Activated CD4-positive, CD25-positive, alpha-beta regulatory T cell (primary cell): Measurements from ENCODE around the gene CCDC24.

ENCODE experiments used
- DNase-seq, 4 experiments: peaks; one replicate each; lab custom pipeline; 2025; lab: John Stamatoyannopoulos, UW

The CCDC24 gene

DNA sequence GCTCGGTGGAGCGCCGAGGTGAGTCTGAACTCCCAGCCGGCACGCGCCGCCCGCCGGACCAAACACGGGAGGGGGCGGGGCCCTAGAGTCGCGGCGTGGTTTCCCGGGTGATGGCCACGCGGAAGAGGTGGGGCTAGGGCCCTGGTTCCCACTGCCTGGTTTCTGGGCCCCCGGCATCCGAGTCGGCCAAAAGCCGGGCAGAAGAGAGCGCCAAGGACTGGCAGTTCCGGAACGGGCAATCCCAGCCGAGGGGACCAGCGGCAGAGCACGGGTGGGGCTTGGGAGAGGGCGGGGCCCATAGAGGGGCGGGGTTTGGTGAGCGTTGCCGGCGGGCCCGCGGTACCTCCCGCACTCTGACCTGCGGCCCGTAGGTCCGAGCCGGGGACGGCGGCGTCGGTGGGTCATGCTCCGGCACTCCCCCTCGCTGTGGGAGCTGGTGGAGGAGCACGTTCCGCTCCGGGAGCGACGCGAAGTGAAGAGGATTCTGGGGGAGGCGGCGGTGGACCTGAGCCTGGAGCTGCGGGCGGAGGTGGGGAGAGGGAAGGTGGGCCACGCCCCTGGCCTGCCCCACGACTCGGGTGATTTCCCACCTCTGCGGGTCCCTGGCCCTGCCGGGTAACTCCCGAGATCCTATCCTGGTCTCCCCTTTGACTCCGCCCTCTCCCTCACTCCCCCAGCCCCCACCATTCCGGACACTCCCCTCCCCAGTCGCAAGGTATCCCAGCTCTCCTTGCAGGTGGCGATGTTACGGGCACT lies at the start of gene CCDC24:
CCDC24 (plus strand) TSS at position 124 of the 756 bp plus-strand sequence; CDS start at position 404, 280 bp downstream.
- DNase-seq, result peak; percentile 40 to 52 (median 48)

DNA sequence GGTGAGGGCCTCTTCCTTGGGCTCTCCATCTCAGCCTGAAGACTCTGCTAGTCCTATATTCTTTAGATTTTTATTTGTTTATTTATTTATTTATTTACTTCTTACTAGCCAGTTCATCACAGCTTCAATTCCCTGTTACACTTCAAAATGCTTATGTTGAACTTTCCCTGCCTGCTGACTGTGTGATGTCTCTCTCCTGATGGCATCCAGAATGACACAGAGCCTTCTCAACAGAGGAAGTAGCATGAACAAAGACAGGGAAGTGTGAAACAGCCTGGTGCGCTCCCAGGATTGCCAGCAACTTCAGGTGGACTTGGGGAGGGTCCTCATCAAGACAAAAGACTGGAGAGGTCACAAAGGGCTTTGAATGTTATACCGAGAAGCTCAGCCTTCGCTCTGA lies 49.0 kb upstream of the CCDC24 start:
- DNase-seq, result no peak

DNA sequence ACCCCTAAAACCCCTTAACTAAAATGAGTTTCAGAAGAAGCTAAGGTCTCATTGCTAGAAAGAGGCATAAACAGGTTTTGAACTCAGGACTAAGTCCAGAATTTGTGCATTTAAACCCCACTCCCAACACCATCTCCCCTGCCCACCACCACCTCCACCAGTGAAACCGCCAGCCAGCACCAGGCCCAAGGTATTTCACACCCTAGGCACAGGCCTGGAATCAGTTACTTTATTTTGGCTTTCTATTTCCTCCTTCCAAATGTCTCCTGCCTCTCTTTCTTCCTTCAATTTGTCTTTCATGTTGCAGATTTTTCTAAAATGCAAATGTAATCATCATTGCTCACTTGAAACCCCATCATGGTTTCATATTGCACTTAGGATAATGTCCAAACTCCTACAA lies 46.5 kb upstream of the CCDC24 start:
- DNase-seq, result no peak

DNA sequence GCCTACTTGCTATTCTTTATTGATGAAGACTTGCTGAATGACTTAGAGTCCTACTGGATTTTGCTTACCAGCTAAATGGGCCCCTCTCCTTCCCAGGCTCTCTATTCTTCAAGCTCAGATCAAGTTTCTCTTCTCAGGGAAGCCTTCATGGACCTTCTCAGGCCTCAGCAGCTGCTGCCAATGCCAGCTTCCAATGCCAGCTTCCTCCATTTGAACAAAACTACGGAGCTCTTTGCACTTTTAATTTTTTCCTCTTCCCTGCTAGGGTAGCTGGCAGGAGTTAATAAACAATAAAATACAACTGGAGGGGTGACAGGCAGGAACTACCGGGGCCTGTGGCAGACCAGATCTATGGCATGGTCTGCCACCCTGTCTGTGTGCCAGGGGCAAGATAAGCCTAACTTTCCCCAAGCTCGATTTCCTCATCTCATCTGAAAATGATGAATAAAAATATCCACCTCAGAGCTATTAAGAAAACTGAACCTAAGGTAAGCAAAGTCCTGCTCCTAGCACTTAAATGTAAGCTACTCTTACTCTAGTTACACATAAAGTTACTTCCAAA lies 45.6 kb upstream of the CCDC24 start:
- no peak for DNase-seq

DNA sequence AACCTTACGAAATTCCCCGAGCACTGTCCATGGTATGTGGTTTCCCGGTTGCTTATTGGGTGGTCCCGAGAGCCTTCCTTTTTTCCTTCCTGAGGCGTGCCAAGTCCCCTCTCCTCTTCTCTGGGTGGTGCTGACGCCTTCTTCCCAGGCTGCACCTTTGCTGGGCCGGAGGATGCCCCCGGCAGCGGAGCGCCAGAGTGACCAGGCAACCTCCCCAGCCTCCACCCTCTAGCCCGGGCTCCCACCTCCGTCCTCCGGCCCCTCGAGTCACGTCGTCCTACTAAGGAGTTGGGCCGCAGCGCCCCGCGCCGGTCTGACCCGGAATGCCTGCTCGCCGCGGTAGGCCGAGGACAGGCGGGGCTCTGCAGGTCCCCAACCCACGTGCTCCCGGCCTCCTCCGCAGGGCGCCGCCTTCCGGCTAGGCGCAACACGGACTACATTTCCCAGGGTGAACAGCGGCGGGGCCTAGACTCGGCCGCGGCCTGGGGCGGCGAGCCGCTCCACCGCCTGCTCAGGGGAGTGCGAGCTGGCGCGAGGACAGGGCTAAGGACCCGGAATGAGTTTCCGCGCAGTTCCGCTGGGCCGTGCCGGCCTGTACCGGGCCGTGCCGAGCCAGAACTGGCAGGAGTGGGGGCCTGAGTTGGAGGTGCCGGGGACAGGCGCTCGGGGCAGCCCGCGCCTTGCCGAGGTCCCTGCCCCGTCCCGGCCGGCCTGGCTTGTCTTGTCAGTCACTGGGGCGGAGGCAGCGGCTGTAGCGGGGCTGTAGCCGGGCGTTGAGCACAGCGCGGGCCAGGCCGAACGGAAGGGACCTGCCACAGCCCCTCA lies 45.0 kb upstream of the CCDC24 start, which contains the start of gene IPO13:
IPO13 (plus strand) TSS at position 715 of the 825 bp plus-strand sequence. CDS start 651 bp downstream, outside the sequence.
- peak; percentile 86 to 92 (median 89) for DNase-seq

DNA sequence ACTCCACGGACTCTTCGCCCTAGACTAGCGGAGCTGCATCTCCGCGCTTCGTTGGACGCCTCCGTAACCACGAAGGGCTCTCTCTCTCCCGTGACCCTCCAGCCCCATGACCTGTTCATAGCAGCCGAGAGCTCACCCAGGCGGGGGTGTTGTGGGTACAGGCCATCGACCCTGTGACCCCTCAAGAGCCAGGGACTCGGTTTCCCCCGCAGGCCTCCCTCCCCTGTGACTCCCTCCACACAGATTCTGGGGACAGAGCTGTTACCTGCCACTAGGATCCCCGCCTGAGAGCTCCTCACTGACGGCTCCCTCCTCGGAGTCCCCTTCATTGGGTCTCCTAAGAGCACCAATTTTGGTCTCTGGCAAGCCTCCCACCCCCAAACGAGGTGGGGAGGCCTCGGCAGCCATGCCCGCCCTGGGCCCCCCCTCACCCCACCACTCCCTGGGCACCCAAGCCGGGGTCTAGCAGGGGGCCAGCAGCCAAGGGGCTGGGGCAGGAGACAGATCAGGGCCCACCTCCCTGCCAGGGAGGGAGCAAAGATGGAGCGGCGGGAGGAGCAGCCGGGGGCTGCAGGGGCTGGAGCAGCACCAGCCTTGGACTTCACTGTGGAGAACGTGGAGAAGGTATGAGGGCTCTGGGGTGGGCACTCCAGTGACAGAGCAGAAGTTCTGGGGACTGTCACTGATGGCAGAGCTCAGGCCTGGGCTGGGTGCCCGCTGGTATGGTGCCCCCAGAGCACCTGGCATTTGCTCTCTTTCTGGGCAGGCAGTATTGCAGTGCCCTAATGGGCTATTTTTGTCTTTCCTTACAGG lies 44.1 kb upstream of the CCDC24 start:
- DNase-seq, result no peak

DNA sequence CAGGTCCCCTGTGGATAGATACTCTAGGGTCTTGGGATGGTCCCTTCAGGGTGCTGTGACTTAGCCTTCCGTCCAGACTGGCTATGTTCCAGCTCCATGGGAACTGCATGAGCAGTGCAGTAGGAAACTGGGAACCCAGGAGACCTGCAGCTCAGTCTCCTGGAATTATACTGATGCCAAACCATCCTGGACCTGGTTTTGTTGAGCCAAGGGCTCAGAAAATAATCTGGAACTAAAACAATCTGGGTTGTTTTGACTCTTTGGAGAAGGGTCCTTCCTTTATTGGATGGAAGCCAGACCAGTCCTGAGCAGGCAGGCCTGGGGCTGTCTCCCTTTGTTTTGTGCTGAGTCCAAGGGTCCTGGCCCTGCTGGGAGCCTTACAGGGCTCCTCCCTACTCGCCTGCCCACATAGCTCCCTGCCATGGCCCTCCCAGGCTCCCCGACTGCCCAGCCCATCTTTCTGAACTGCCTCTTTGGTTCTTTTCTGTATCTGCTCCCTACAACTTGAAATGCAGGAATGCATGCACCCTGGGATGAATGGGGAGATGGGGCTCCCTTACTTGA lies 43.4 kb upstream of the CCDC24 start:
- no peak for DNase-seq

DNA sequence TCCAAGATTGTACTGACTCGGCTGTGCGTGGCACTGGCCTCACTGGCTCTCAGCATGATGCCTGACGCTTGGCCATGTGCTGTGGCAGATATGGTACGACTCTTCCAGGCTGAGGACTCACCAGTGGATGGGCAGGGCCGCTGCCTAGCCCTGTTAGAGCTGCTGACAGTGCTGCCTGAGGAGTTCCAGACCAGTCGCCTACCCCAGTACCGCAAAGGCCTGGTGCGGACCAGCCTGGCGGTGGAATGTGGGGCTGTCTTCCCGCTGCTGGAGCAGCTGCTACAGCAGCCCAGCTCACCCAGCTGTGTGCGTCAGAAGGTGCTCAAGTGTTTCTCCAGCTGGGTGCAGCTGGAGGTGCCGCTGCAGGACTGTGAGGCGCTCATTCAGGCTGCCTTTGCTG lies 41.7 kb upstream of the CCDC24 start:
- no peak for DNase-seq

DNA sequence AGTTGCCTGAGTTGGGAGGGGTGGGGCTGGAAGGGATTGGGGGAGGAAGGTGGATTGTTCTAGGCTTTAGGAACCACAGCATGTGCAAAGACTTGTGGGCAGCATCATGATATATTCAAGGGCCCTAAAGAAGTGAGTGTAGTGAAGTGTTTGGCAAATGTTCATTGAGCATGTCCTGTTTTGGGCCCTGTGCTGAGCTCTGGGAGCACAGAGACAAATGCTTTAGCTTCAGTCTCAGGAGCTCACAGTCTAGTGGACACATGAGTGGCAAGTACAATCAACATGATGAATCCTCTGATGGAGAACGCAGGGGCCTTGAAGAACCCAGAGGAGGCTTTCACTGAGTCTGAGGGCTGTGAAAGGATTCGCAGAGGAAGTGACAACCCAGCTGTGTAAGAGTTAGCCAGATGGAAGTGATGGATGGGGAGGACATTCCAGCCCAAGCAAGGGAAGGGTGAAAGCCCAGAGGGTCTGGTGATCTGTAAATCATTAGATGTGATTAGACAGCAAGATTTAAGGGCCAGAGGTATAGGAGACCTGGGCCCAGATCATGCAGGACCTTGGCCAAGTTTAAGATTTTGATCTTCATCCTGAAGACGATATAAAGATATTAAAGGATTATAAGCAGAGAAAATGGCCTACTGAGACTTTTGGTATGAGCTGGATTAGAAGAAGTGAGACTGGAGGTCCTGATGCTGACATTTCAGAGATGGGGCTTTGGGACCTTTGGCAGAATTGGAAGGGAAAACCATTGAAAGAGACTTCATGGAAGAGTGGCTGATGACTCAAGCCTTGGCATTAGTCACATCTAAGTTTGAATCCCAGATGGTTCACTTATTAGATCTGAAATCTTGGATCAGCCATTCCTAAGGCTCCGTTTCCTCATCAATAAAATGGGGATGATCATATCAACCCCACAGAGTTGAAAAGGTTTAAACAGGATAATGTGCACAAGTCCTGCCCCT lies 40.1 kb upstream of the CCDC24 start:
- no peak for DNase-seq

DNA sequence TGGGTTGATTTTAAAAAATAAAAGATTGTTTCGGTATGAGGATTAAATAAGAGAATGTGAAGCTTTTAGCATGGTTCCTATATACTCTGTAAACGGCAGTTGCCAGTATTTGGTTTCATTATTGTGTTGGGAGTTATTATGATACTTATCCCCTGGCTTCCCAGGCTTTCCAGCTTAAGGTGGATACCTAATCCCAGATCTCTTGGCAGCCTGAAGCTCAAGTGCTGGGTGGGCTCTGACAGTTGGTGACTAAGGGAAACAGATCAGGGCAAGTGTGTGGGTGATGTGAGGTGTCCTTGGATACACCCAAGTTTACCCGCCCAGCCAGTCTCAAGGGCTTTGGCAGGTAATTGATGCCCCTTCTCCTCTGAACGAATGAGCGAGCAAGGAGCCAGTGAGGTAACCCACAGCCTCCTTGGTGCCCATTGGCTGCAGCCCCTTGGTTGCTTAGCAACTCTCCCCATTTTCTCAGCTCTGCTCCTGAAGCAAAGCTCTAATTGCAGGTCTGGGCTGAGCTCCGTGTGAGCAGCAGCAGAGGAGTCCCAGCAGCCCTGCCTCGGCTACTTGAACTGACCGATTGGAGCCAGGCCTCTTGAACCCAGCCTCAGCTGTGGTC lies 38.6 kb upstream of the CCDC24 start:
- DNase-seq, result no peak

DNA sequence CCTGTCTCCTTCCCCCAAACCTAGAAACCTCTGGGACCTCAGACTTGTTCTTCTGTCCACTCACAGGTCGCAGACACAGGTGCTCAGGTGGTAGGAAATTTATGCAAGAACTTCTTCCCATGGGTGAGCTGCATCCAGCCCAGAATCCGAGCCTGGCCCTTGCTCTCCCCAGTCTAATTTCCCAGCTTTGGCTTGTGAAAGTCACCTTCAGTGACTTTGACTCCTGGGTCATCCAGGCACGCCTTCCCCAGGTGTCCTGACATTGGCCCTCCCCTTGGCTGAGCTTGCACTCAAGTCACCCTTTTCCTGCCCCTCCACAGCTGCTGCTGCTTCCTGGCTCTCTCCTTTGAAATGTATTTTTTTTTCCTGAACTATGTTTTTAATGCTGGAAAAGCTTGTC lies 38.0 kb upstream of the CCDC24 start:
- no peak for DNase-seq

DNA sequence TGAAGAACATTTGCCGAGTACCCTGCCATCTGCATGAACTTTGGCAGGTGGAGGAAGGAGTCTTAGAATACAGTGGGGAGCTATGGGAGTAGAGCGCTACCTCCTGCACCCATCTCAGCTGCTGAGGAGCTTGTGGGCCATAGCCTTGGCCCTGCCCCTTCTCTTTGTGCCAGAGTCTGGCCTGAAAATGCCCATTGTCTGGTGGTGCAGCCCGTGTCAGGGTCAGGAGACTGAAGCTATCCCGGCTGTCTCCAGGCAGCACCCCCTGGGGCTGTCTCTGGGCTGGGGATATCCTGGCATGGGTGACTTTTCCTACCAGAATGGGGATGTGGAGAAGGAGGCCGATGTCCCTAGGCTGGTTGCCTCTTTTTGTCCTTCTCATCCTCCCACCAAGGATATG lies 37.4 kb upstream of the CCDC24 start:
- DNase-seq, result no peak

DNA sequence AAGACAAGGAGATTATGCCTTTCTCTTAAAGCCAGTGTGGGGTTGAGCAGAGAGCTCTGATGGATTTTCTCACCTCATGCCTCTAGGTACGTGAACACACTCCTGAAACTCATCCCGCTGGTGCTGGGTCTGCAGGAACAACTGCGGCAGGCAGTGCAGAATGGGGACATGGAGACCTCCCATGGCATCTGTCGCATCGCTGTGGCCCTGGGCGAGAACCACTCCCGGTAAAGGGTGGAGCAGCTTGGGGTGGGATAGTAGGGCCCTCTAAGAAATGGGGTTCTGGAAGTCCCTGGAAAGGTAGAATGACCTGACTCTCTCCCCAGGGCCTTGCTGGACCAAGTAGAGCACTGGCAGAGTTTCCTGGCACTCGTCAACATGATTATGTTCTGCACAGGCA lies 35.2 kb upstream of the CCDC24 start:
- DNase-seq, result no peak

DNA sequence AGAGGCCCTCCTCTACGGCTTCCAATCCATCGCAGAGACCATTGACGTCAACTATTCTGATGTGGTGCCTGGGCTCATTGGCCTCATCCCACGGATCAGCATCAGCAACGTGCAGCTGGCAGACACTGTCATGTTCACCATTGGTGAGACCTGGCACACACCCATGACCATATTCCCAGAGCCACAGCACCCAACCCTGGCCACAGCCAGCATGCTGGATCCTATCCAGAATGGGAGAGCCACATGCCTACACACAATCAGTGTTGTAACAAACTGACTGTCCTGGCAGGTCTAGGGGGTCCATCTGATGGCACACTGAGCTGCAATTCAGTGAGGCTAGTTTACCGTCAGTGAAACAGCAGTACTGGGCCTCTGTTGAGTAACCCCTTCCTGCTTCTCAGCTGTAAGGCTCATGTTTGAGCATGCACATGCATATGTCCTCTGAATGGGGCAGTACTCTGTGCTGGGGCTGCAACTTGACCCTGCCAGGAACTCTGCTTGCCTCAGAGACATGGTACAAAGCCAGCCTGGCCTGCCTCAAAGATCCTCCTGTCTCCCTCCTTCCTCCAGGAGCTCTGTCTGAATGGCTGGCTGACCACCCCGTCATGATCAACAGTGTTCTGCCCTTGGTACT lies 33.9 kb upstream of the CCDC24 start:
- DNase-seq, result no peak

DNA sequence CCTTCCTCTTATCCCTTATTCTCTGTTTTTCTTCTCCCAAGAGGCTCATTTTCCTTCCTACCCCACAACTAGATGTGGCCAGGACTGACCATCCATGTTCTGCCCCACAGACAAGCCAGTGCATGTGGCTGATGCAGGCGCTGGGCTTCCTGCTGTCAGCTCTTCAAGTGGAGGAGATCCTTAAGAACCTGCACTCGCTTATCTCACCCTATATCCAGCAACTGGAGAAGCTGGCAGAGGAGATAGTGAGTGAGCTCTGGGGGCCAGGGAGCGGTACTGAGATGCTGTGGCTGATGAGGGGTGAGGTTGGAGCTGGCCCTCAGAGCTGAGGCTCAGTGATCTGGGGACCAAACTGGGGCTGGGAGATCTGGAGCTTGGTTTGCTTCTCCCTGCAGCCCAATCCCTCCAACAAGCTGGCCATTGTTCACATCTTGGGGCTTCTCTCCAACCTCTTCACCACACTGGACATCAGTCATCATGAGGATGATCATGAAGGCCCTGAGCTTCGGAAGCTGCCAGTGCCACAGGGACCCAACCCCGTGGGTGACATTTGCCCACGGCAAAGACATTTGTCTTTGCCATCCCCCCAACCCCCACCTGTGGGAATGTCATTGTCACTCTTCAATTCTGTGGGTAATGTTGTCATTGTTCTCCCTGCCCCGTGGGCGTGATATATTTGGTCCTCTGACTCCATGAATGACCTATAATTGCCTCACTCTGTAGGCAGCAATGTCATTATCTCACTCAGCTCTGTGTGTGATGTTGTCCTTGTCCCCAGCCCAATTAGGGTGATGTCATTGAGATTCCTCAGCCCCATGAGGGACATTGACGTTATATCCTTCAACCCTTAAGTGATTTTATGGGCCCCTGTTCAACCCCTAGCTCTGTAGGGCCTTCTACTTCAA lies 32.8 kb upstream of the CCDC24 start:
- DNase-seq, result no peak

DNA sequence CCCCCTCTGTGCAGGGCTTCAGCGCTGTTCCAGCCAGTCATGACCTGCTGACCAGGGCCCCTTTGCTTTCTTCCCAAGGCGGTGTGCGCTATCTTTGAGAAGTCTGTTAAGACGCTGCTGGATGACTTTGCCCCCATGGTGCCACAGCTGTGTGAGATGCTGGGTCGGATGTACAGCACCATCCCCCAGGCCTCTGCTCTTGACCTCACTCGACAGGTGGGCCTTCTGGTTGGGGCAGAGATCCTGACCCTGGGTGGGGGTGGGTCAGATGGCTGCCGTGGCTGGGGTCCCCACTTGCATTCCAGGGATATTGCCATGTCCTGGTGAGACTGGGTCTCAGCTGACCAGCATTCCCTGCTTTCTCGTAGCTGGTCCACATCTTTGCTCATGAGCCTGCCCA lies 30.6 kb upstream of the CCDC24 start:
- no peak for DNase-seq

DNA sequence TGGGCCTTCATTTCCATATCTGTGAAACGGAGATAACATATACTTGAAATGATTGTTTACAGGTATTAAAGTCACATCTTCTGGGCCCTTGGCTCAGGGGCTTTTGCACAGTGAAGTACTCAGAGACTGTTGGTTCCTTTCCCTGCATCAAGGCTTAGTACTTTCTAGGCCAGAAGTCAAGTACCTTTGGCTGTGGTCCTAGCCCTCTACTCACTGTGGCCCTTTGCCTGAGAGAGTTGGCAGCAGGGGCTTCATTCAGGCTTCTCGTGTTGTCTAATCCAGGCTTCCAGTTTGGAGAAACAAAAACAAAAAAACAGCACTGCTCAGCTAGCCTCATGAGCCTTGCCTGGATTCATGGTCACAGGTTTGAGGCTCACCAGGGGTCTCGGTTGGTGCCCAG lies 29.7 kb upstream of the CCDC24 start:
- no peak for DNase-seq

DNA sequence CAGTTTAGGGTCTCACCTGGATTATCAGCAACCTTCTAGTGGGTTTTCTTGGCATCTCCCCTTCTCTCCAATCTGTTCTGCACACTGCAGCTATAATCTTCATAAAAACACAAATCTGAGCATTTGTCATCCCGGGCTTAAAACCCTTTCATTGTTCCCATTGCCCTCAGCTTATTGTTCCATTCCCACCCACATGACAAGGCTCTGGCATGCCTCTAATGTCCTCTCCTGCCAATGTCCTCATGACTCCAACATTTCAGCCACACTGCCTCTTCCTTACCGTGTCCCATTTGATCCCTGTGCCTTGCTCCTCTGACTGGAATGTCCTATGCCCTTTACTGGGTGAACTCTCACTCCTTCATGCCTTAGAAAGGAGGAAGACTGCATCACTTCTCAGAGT lies 29.1 kb upstream of the CCDC24 start:
- no peak for DNase-seq

DNA sequence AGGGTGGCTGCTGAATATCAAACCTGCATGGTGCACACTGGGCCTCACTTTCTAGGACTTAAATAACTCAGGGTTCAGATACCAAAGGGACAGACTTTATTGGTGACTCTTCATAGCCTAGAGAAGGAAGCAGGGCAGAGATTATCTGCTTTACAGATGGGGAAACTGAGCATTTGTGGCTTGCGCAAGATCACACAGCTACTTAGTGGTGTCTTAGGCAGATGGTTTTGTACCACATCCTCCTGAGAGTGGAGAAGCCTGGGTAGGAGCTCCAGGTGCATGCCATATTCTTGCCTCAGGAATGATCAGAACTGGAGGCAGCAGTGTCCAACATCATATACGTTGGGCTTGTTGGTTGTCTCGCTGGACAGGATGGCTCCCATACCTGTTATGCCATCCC lies 28.4 kb upstream of the CCDC24 start:
- no peak for DNase-seq
